A673 (cell line): ENCODE measurements around the gene TAF6L.

Experiments
- CTCF ChIP-seq: fragments of 300-800, 200-600 bp; sonication (generic); conservative IDR thresholded peaks from 2 replicates; pipeline ENCODE4 v1.5.1; 2017; ENCODE audit warnings: low read depth, mild to moderate bottlenecking, antibody characterized with exemption, low read length, moderate library complexity, mixed read lengths
- EZH2 ChIP-seq: fragments of 200-600 bp; sonication (generic); IDR thresholded peaks from 2 replicates; pipeline ENCODE4 v1.6.1; 2017; ENCODE audit warnings: borderline replicate concordance, low read depth, mild to moderate bottlenecking, mixed read lengths, antibody characterized with exemption, low read length; ENCODE audit not compliant: poor library complexity, severe bottlenecking

GRCh38 chr11:62796281-62796680 is 25.1 kb downstream of the TAF6L start:
- TF ChIP-seq CTCF, result no peak
- no peak for TF ChIP-seq EZH2
